ENCODE measurements around the gene DIAPH2.

The DIAPH2 gene

GRCh38 chrX:97522307-97522706, 837.7 kb downstream of the DIAPH2 start:
- DNase-seq = no peak

DNA sequence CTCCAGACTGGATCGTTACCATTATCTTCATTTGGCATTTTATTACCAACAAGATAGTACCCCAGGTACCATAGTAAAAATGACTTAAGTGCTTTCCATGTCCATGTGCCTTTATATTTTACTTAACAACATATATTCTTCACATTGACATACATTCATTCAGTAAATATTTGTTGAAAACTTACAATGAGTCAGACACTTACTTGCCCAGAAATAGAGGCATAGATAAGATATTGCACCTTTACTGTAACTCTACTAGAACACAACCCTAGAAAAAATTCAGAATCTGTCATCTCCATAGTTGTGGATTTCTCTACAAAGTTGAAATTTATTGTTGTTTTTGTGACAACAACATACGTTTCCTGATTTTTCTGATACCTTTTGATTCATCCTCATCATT, 839.7 kb downstream of the DIAPH2 start:
- no peak for DNase-seq

GRCh38 chrX:97524997-97525396, 840.4 kb downstream of the DIAPH2 start:
- DNase-seq = no peak

DNA sequence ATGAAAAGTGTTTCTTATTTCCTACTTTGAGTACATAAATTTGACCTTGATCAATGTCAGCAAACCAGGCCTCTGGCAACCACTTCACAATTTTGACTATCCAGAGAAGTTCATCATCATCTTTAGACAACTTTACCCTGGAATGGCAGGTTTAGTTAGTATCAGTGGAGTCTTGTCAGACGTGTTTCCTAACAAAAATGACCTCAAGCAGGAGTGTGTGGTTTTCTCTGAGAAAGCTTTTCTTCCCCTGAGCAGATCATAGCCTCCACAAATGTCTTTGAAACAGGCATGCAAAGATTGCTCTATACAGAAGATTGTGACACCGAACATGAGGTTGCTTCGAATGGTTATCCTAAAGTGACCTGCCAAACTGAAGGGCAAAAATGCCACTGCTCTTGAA, 841.3 kb downstream of the DIAPH2 start:
- DNase-seq = no peak

GRCh38 chrX:97527725-97528124, 843.1 kb downstream of the DIAPH2 start:
- DNase-seq = no peak

- no peak for DNase-seq
These were observed 845.0 kb downstream of the DIAPH2 start for GRCh38 chrX:97529536-97530200.

DNA sequence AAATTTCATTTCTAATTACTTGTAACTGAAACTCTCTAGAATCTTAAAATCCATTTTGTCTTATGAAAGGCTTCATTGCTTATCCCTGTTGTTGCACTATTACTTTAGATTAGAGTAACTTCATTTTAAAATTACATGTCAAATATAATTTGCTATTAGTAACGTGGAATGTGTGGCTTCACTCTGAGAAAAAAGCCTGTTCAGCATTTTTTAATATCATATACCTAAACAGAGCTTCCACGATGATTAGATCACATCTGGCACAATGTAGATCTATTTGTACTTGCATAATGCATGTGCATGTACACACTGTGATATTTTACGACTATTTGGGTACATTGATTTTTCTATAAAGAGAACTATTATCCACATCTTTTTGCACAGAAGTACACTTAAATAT, 847.2 kb downstream of the DIAPH2 start:
- DNase-seq = no peak

- no peak for DNase-seq
These were observed 854.1 kb downstream of the DIAPH2 start for GRCh38 chrX:97538745-97539144.

DNA sequence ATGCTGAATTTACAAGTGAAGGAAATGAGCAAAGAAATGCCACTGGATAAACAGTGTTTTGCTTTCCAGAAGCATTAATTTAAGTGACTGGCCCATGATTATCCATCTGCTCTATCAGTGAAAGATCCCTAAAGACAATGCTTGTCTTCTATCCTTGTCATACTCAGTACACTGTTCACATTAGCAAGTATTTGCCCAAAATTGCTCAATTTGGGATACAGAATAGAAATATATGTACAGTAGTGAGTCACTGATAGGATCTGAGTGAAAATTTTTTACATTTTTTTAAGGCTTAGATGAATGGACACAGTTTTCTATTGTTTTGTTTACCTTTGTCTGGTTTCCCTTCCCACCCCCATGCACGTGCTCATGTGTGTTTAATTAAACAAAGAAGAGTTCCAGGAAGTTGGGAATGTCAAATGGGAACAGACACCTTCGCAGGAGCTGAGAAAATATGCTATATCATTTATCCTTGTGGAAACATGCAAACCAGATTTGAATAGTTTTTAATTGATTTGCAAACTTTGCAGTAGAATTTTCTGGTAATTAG, 855.4 kb downstream of the DIAPH2 start:
- DNase-seq = no peak

- DNase-seq = no peak
These were observed 863.4 kb downstream of the DIAPH2 start for GRCh38 chrX:97547877-97548578.

- no peak for DNase-seq
These were observed 867.2 kb downstream of the DIAPH2 start for GRCh38 chrX:97551821-97552220.

GRCh38 chrX:97553833-97554232, 869.2 kb downstream of the DIAPH2 start:
- DNase-seq = no peak

GRCh38 chrX:97556359-97556758, 871.7 kb downstream of the DIAPH2 start:
- DNase-seq = no peak

- peak; percentile 1 to 21 for DNase-seq
These were observed 879.0 kb downstream of the DIAPH2 start for GRCh38 chrX:97563531-97564133.

- no peak for DNase-seq
These were observed 879.9 kb downstream of the DIAPH2 start for GRCh38 chrX:97564496-97564895.

GRCh38 chrX:97587171-97587570, 902.5 kb downstream of the DIAPH2 start:
- DNase-seq = no peak

GRCh38 chrX:97594646-97595224, 910.1 kb downstream of the DIAPH2 start:
- DNase-seq = no peak

DNA sequence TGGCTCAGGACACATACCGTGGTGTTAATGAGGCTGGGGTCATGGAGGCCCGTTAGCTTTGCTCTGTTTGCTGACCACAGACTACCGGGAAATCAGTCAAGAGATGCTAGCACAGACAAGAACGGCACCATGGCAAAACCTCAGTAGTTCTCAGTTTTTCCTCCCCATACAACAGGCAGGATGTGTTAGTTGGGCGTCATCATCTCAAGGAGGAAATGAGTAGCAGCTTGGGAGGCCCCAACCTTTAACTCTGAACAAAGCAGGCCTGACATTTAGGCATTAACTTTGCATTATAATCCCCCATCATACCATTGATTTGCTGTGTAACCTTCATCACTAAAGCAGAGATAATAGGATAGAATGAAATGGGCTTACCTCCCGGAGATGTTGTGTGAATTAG, 913.3 kb downstream of the DIAPH2 start:
- peak; percentile 1 to 21 for DNase-seq

DNA sequence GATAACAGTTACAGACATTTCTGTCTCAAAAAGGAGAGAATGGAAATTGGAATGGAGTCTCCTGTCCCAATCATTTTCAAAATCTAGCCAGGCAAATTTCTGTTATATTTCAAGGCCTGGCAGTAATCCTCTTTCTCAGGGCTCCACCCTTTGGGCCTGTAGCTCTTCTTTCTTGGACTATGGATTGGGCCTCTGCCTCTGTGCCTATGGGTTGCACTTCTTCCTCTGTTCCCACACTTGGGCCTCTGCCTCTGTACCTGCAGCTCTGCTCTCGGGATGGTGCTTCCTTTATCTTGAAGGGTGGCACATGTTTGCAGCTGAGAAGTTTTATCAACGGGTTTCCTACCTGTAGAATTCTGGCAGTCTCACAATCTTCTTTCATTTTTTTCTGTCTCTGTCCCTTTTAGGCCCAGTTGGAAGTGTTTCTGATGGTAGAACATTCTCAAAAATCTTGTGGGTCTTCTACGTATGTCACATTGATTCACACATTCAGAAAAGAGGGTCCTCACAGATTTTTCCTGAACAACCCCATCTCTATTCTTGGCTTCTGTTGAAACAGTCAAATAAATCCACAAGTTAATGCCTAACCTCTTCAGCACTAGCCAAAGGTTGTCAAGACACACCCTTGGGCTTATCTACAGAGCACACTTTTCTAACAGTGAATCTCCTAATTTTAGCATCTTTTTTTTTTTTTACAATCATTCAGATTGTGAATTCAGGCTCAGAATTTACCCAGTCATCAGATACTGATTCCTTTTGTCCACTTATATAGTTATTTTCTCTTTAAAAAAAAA, 918.0 kb downstream of the DIAPH2 start:
- DNase-seq = no peak

DNA sequence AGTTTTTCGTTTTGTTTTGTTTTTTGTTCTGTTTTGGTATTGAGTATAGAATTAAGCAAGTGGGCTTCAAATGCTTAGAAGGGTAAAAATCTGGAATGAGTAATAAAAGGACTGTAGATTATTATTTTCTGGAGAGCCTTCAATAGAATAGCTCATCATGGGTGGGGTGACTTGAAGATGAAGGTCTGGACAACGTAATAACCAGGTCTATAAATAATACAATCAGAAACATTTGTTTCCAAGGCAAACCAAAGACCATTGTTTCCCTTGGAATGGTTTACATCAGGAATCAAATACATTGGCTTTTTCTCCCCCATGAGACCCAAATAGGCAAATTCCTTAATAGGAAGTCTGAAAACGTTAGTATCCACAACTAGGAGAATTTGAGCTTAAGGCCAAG, 920.6 kb downstream of the DIAPH2 start:
- DNase-seq = no peak

DNA sequence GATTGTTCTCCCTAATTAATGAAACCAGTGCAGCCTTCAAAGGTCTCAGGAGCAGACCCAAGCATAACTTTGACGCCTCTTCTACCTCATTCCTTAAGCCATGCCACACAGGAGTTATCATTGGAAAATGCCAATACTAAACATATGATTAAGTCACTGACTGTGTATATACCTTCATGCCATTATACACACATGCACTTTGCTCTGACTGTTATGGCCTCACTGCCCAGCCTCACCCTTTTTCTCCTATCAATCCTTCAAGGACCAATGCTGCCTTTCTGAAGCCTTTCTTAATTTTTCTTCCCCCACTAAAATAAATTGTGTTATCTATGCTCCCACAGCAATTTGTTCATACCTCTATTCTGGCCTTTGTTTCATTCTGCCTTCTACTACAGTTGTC, 924.7 kb downstream of the DIAPH2 start:
- DNase-seq = no peak

- no peak for DNase-seq
These were observed 925.3 kb downstream of the DIAPH2 start for GRCh38 chrX:97609938-97610337.

Measured in activated CD4-positive, alpha-beta T cell treated with anti-CD3 and anti-CD28 coated beads, Interleukin-2, amount 50 U/mL, for 48 hours (primary cell).